ENCODE results near the gene KRT74. TPM values are rescaled to one million over a fixed set of nuclear protein-coding genes. Genes with fewer than 3 reads are reported as not detected.

Gene KRT74
- total RNA-seq, 2 donors from 2014 or later, result not detected

DNA sequence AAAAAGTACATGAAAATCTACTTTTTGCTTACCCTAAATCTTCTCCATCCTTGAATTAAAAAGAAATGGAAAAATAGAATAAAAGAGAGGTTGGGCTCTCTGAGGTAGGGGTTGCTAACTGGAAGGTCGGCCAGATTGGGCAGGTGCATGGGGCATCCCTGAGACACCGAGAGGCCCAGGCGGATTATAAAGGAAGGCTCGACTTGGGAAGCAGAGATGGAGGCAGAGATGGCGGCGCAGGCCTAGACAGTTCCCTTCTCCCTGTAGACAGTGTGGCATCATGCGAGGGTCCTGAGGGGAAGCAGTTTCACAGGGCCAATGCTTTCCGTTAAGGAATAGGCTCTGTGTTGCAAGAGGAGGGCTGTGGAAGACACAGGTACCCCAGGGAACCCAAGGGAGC is 3.7 kb upstream of the KRT74 start:
- H3K27me3 ChIP-seq (replicated peaks; ENCODE audit: insufficient read depth), result no peaks in the 10 kb centered on the region
- no peak for DNase-seq (ENCODE audit: low spot score)
- ATAC-seq (ENCODE audit: insufficient number of reproducible peaks, low FRiP score, low read depth), result no peak
- no peaks in the 10 kb centered on the region for H3K36me3 ChIP-seq
- no peaks in the 10 kb centered on the region for H3K9me3 ChIP-seq
- no peaks in the 10 kb centered on the region for H3K4me1 ChIP-seq (ENCODE audit: control insufficient read depth in 1 of 2, low read depth in 2 of 2)
- no peak overlapping the region for H3K4me3 ChIP-seq
- TF ChIP-seq, protein P1, sequence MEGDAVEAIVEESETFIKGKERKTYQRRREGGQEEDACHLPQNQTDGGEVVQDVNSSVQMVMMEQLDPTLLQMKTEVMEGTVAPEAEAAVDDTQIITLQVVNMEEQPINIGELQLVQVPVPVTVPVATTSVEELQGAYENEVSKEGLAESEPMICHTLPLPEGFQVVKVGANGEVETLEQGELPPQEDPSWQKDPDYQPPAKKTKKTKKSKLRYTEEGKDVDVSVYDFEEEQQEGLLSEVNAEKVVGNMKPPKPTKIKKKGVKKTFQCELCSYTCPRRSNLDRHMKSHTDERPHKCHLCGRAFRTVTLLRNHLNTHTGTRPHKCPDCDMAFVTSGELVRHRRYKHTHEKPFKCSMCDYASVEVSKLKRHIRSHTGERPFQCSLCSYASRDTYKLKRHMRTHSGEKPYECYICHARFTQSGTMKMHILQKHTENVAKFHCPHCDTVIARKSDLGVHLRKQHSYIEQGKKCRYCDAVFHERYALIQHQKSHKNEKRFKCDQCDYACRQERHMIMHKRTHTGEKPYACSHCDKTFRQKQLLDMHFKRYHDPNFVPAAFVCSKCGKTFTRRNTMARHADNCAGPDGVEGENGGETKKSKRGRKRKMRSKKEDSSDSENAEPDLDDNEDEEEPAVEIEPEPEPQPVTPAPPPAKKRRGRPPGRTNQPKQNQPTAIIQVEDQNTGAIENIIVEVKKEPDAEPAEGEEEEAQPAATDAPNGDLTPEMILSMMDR (IDR thresholded peaks at IDR 0.05), result no peak
- no peak overlapping the region for H3K27ac ChIP-seq

- no peak overlapping the region for H3K27ac ChIP-seq
- no peak for ATAC-seq (ENCODE audit: insufficient number of reproducible peaks, low FRiP score, low read depth)
Measured at GRCh38 chr12:52575948-52576347, 2.3 kb upstream of the KRT74 start.

GRCh38 chr12:52575256-52575655 is 1.6 kb upstream of the KRT74 start:
- H3K9me3 ChIP-seq, result no peaks in the 10 kb centered on the region
- no peaks in the 10 kb centered on the region for H3K36me3 ChIP-seq
- H3K27ac ChIP-seq, result no peak overlapping the region
- TF ChIP-seq, protein P1 (IDR thresholded peaks at IDR 0.05), result no peak
- H3K27me3 ChIP-seq (replicated peaks; ENCODE audit: insufficient read depth), result no peaks in the 10 kb centered on the region
- no peaks in the 10 kb centered on the region for H3K4me1 ChIP-seq (ENCODE audit: control insufficient read depth in 1 of 2, low read depth in 2 of 2)
- no peak overlapping the region for H3K4me3 ChIP-seq
- ATAC-seq (ENCODE audit: insufficient number of reproducible peaks, low FRiP score, low read depth), result no peak
- DNase-seq (ENCODE audit: low spot score), result no peak

More at GRCh38 chr12:52575948-52576347, 2.3 kb upstream of the KRT74 start:
- H3K27me3 ChIP-seq (replicated peaks; ENCODE audit: insufficient read depth), result no peaks in the 10 kb centered on the region
- no peaks in the 10 kb centered on the region for H3K36me3 ChIP-seq
- no peaks in the 10 kb centered on the region for H3K9me3 ChIP-seq
- TF ChIP-seq, protein P1 (IDR thresholded peaks at IDR 0.05), result no peak
- H3K4me1 ChIP-seq (ENCODE audit: control insufficient read depth in 1 of 2, low read depth in 2 of 2), result no peaks in the 10 kb centered on the region
- no peak for DNase-seq (ENCODE audit: low spot score)
- no peak overlapping the region for H3K4me3 ChIP-seq

GRCh38 chr12:52573306-52573705 is 337 bp downstream of the KRT74 start:
- Histone ChIP-seq H3K4me1 (ENCODE audit: control insufficient read depth in 1 of 2, low read depth in 2 of 2) (no peaks in the 10 kb centered on the region), H3K36me3 (no peaks in the 10 kb centered on the region), H3K27me3 (replicated peaks; ENCODE audit: insufficient read depth) (no peaks in the 10 kb centered on the region), H3K9me3 (no peaks in the 10 kb centered on the region), H3K27ac (no peak overlapping the region), H3K4me3 (no peak overlapping the region)
- ATAC-seq (ENCODE audit: insufficient number of reproducible peaks, low FRiP score, low read depth) (no peak), DNase-seq (ENCODE audit: low spot score) (no peak)
- TF ChIP-seq, protein P1 (IDR thresholded peaks at IDR 0.05), result no peak

DNA sequence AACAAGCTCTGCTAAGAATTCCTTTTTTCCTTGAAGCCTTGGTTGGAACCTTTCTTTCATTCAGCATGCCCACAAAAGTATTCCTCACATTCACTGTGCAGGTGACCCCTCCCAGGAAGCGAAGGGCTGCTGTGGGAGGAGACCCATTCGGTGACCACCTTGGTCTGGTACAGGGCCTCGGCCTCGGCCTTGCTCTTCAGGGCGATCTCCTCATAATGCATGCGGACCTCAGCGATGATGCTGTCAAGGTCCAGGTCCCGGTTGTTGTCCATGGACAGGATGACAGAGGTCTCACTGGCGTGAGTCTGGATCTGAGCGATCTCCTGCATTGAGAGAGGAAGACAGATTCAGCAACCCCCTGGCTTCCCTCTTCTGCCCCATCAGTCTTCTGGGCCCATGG is 3.1 kb downstream of the KRT74 start:
- DNase-seq (ENCODE audit: low spot score) (no peak), ATAC-seq (ENCODE audit: insufficient number of reproducible peaks, low FRiP score, low read depth) (no peak)
- Histone ChIP-seq H3K27ac (no peak overlapping the region), H3K27me3 (replicated peaks; ENCODE audit: insufficient read depth) (no peaks in the 10 kb centered on the region), H3K9me3 (no peaks in the 10 kb centered on the region), H3K36me3 (no peaks in the 10 kb centered on the region), H3K4me3 (no peak overlapping the region), H3K4me1 (ENCODE audit: control insufficient read depth in 1 of 2, low read depth in 2 of 2) (no peaks in the 10 kb centered on the region)
- TF ChIP-seq, protein P1 (IDR thresholded peaks at IDR 0.05), result no peak

All from thoracic aorta (tissue), 2 donors.